Right lung (tissue), 5 donors: ENCODE results near the gene RAP2C. TPM values are rescaled to one million over a fixed set of nuclear protein-coding genes. Genes with fewer than 3 reads are reported as not detected.
"Not testable (repeated sequence)": the region's sequence is repeated elsewhere in the genome, so short reads cannot be mapped to it uniquely, and the experiment has no call there.

ENCODE experiments used
- DNase-seq, 2 donors: peaks; one replicate each; pipeline ENCODE4 v3.0.0-alpha.2; 2013
- polyA plus RNA-seq, 5 donors: library from polyadenylated mRNA; unstranded; fragments of 120-200 nt; gene quantifications; one replicate each; pipeline versions ENCODE4 v1.2.1 to v1.2.3, GENCODE V29; 2013; ENCODE audit warnings: inconsistent platforms in 1 of 5, low replicate concordance in 1 of 5; ENCODE audit not compliant: insufficient read length in 5 of 5, insufficient read depth in 1 of 5

Gene RAP2C
- polyA plus RNA-seq, 5 donors = 27.3 to 37.9 (median 30.2) TPM

DNA sequence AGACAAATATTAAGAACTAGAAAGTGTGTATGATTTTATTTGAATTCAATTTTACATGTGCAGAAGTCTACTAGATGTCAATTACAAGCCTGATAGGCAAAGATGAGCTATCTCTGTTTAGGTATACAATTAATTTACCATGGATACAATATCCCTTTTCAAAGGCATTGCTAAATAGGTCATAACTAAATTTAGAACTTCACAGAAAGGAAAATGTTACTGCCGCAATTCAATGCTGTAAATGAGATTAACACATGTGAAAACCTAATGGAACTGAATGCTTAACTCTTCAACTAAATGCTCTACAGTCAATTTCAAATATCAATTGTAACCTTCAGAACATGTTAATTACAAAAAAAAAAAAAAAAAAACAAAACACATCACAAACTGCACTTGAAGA, 14.6 kb downstream of the RAP2C start:
- DNase-seq = no peak

DNA sequence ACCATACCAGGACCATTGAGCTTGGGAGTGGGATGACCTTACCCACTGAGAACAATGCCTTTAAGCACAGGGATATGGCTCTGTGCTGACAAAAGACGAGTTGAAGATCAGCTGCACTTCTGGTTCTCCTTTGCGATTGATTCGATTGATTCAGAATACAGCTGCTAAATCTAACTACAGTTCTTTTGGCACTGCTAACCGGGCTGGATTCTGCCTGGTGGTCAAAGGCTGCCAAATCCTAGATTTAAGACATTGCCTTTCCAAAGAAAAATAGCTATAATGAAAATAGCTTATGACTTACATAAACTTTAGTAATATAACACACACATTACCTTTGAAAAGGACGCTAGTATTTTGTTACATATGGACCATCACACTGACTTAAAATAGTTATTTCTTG, 18.3 kb downstream of the RAP2C start:
- no peak for DNase-seq

DNA sequence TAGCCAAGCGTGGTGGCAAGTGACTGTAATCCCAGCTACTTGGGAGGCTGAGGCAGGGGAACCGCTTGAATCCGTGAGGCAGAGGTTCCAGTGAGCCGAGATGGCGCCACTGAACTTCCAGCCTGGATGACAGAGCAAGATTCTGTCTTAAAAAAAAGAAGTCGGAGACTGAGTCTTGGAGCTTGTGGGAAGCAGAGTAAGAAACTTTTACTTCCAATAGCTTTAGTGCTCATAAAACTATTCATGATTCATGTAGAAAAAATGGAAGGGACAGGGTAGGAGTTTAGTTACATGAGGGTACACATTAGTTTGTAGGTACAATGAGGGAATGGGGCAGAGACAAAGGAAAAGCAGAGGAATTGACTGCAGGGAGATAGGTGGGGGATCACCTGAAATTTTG, 19.3 kb downstream of the RAP2C start:
- no peak for DNase-seq

DNA sequence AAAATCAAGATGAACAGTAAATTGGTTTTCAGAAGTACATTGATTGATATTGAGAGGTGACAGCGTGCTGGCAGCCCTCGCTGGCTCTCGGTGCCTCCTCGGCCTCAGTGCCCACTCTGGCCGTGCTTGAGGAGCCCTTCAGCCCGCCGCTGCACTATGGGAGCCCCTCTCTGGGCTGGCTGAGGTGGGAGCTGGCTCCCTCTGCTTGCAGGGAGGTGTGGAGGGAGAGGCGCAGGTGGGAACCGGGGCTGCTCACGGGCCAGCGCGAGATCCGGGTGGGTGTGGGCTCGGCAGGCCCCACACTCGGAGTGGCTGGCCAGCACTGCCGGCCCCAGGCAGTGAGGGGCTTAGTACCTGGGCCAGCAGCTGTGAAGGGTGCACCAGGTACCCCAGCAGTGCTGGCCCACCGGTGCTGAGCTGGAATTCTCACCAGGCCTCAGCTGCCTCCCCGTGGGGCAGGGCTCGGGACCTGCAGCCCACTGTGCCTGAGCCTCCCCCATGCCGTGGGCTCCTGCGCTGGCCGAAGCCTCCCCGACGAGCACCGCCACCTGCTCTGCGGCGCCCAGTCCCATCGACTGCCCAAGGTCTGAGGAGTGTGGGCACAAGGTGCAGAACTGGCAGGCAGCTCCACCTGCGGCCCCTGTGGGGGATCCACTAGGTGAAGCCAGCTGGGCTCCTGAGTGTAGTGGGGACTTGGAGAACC, 25.2 kb downstream of the RAP2C start:
- no peak for DNase-seq

DNA sequence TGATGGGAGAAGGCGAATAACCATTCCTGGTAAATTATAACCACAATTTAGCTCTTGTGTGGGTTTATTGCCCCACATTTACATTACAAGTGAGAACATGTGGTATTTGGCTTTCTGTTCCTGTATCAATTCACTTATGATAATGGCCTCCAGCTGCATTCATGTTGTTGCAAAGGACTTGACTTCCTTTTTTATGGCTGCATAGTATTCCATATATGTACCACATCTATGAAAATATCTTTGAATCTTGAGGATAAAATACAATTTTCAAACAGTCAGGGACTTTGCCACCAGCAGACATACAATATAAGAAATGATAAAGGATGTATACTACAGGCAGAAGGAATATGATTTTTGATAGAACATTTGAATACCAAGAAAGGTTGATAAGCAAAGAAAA, 27.3 kb downstream of the RAP2C start:
- no peak for DNase-seq

DNA sequence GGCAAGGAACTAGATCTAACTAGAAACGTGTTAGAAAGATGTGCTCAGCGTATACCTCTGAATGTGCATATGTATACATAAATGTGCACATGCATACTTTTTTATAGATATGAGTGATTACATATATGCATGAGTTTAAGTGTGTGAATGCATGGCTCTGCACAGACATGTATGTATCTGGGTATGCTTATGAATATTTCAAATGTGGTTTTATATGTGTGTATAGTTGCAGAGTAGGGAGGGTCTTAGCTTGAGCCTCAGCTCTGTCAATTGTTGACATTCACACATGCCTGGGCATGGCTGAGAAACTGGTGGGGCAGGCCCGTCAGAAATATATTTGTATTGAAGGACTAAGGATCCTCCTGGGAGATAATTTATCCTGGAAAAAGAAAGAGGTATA, 31.1 kb downstream of the RAP2C start:
- no peak for DNase-seq

DNA sequence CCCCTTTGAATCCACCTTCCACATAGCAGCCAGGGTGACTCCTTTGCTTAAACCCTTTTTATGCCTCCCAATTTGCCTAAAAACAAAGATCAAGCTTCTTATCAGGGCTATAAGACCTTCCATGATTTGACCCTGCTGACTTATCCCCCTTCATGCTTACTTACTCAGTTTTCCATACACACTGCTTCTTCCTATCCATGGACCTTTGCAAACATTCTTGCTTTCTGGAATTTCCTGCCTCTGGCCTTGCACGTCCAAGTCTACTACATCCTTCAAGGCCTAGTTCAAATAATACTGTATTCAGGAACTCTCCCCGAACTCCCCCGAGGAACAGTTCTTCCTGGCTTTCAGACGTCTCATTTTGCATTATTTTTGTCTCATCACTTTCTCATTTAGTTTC, 31.8 kb downstream of the RAP2C start:
- no peak for DNase-seq

DNA sequence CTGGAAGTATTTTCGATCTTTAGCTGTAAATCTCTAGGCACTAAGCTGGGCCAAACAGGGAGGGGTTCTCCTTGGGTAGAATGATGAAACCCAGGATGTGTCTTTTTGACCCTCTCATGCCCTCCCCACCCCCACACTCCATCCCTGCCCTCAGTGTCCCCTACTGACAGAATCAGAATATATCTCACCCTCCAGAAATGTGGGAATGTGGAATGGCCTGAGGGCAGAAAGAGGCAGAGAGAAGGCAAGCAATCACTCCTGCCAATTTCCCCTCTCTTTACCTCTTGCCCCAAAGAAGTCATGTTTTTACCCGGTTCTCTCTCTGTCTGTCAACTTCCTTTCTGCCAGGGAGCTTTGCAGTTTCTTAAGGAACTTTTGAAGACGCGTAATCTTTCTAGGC, 34.4 kb downstream of the RAP2C start:
- DNase-seq = no peak

DNA sequence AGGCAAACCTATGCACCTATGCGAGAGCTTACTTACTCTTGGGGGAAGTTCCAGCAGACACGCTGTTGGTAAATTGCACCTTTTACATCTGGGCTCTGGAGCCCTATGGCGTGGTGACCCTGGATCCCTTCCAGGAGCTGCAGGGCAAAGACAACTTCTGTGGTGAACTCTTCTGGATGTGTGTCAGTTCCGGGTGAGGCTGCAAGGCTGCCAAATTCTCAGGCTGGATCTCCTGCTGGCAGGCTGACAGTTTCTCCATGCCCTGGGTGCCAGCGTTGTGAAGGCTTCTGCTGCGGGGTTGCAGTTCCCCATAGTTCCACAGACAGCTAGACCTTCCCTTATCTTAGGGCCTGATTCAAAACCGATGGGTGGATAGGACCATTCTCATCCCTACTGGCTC, 37.9 kb downstream of the RAP2C start:
- no peak for DNase-seq

DNA sequence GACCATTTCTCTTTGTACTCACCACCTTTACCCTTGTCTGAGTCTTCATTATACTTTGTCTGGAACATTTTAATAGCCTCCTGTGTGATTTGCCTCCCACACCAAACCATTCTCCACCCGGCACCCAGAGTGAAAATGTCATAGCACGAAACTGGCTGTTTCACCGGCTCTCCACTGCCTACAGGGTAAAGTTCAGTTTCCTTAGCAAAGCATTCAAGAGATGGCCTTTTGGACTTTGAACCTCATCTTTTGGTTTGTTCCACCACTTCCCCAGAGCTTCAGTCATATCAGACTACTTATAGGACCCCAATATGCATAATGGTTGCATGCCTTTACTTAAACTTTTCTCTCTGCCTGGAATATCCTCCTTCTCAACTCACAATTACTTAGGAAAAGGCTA, 38.3 kb downstream of the RAP2C start:
- DNase-seq = no peak

DNA sequence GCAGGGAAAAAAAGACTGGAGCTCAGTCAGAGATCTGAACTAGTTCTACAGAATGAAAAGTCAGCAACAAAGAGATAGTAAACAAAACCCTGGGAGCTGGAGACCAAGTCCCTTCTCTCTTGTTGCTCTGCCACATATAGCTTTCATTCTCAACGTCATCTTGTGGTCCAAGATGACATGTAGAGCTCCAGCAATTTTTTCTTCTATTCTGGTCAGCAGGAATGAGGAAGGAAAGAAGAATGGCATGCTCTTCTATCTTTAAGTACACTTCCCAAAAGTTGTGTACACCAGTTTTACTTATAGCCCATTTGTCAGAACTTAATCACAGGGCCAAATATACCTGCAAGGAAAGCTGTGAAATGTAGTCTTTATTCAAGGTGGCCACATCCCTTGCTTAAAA, 45.6 kb downstream of the RAP2C start:
- DNase-seq = no peak

DNA sequence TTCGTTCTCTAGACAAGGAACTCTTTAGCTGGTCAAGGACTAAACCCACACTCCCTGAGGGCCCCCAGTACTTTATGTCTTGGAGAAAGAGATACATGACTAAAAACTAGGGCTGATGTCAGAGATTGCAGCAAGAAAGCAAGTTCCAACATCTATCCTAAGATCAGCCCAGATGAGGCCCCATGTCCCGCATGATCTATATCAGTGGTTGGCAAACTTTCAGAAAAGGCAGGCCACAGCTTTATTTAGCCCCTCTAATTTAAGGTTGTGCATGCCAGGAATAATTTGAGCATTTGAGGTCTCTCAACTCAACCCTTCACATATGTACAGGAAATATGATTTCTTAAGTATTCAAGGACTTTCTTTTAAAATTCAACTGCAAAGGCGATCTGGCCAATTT, 47.4 kb downstream of the RAP2C start:
- DNase-seq = no peak

DNA sequence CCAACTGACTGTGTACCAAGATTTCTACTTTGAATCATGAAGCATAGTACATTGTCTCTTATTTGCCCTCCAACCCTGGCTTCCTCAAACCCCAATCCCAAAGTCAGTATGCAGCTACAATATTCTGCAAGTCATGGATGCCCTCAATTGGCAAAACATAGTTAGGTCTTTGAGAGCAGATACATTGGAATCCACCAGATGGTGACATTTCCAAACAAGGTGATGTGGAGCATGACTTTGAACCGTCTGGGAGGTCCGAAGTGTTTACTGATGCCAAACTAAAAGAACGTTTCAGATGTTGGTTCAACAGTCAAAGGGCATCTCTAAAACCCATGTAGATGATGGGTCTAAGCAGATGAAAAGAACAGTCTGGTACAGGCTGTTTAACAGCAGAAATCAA, 47.8 kb downstream of the RAP2C start:
- DNase-seq = no peak

DNA sequence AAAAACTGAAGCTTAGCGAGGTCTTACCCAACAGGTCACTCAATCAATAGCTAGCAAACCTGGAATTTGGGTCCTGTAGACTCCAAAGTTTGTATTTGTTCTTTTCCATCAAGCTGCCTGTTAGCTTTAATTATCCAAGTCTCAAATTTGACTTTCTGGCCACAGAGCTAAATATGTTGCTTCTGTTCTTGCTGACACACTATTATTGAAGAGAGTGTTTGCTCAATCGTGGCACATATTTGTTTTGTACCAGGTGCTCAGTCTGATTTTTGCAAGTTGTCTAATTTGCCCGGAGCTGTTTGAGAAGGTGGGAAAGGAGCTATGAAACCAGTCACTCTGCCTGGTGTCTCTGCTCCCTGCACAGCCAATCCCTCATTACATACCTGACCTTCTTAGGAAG, 49.7 kb downstream of the RAP2C start:
- DNase-seq = no peak

DNA sequence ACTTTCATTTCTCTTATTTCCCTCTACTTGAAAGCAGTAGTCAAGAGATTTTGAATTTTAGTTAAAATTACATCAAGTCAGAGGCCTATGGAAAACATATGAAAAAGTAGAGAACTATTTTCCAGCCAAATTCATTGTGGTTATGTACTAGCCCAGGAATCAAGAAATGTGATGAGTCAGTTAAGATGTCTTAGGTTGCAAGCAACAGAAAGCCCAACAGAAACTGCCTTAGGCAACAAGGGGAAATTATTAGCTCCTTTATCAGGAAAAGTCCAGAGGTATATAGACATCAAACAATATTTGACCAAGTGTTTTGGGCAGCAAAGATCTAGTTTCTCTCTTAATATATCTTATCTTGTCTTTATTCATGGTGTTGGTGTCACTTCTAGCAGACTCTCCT, 53.6 kb downstream of the RAP2C start:
- DNase-seq = no peak

DNA sequence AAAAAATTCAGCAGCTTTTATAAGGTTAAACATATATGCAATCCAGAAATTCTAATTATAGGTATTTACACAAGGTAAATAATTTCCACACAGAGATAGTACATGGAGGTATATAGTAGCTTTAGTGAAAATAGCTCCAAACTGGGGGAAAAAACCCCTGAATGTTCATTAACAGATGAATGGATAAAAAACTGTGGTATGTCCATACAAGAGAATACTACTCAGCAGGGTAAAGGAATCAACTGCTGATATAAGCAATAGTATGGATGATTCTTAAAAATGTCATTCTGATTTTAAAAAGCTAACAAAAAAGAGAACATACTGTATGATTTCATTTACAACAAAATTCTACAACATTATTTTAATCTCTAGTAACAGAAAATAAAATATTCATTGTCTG, 54.2 kb downstream of the RAP2C start:
- no peak for DNase-seq

DNA sequence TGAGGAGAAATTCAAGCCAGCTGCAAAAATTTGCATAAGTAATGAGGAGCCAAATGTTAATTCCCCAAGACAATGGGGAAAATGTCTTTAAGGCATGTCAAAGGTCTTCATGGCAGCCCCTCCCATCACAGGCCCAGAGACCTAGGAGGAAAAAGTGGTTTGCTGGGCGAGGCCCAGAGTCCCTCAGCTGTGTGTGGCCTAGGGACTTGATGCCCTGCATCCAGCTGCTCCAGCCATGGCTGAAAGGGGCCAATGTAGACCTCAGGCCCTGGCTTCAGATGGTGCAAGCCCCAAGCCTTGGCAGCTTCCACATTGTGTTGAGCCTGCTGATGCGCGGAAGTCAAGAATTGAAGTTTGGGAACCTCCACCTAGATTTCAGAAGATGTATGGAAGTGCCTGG, 56.2 kb downstream of the RAP2C start:
- DNase-seq = not testable (repeated sequence)

DNA sequence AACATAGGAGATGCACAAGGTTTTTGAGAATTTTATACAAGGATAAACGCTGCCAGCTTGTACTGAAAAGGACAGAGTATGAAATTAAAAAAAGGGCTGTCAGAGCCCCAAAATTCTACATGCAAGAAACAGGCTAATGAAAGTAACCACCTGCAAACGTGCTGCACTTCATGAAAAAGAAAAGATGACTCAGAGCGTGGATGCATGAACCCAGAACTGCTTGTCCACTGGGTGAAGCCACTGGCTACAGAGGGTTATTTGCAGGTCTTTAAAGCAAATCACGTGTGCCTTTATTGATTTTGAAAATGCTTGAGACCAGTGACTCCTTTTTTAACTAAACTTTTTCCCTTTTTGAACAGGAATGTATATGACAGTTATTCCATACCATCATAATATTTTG, 66.1 kb downstream of the RAP2C start:
- DNase-seq = no peak

Other genes starting within 250 kb of the RAP2C start
- gene STK26, start 196.1 kb downstream of the RAP2C start, polyA plus RNA-seq = 10 to 100 TPM; 12.2 to 26.1 (median 20.8) TPM
- gene FRMD7, start 91.4 kb downstream of the RAP2C start, polyA plus RNA-seq = not detected